ENCODE measurements around the gene ZNF83. TPM values are rescaled to one million over a fixed set of nuclear protein-coding genes. Genes with fewer than 3 reads are reported as not detected.
"Not testable (repeated sequence)": the region's sequence is repeated elsewhere in the genome, so short reads cannot be mapped to it uniquely, and the experiment has no call there.

The ZNF83 gene
- total RNA-seq, 1 donor from 2014 or later: 45.6 TPM

DNA sequence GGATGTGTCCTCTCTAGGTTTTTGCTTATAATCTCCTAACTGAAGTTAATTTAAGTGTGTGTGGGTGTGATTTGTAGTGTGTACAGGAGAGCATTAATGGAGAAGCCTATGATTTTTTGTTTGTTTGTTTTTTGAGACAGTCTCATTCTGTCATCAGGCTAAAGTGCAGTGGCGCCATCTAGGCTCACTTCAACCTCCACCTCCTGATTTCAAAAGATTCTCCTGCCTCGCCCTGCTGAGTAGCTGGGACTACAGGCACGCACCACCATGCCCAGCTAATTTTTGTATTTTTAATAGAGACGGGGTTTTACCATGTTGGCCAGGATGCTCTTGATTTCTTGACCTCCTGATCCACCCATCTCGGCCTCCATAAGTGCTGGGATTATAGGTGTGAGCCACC lies 47.4 kb downstream of the ZNF83 start:
- Mint-ChIP-seq H3K9me3 (no peaks in the 10 kb centered on the region), H3K27ac (ENCODE audit: unreplicated experiment) (no peak overlapping the region), H3K4me1 (no peaks in the 10 kb centered on the region), H3K4me3 (no peak overlapping the region), H3K27me3 (ENCODE audit: low read depth) (no peaks in the 10 kb centered on the region), H3K36me3 (ENCODE audit: low read depth) (peaks cover 37% of the 10 kb centered on the region)
- no peak for DNase-seq (ENCODE audit: low read depth, low spot score)
- TF ChIP-seq, protein P1, sequence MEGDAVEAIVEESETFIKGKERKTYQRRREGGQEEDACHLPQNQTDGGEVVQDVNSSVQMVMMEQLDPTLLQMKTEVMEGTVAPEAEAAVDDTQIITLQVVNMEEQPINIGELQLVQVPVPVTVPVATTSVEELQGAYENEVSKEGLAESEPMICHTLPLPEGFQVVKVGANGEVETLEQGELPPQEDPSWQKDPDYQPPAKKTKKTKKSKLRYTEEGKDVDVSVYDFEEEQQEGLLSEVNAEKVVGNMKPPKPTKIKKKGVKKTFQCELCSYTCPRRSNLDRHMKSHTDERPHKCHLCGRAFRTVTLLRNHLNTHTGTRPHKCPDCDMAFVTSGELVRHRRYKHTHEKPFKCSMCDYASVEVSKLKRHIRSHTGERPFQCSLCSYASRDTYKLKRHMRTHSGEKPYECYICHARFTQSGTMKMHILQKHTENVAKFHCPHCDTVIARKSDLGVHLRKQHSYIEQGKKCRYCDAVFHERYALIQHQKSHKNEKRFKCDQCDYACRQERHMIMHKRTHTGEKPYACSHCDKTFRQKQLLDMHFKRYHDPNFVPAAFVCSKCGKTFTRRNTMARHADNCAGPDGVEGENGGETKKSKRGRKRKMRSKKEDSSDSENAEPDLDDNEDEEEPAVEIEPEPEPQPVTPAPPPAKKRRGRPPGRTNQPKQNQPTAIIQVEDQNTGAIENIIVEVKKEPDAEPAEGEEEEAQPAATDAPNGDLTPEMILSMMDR (conservative IDR thresholded peaks at IDR 0.05): peak; percentile 47

DNA sequence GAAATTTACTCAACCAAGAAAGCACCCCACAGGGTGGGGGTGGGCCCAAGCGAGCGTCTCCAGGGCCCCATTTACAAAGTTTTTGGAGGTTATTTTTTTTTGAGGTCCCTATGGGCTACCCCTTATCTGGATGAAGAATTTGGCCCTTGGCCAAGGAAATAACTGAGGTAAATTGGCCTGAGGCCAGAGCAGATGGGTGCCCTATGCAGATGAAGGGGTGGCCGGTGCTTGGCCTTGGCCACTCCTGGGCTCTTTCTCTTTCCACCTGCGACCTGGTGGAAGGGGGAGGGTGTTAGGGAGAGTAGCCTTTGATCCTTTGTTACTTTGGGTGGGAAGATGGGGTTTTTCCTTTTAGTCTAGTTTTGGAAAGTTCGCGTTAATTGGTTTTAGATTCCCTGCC lies 52.6 kb downstream of the ZNF83 start:
- no peaks in the 10 kb centered on the region for H3K4me1 Mint-ChIP-seq
- no peak overlapping the region for H3K27ac Mint-ChIP-seq (ENCODE audit: unreplicated experiment)
- H3K9me3 Mint-ChIP-seq: peaks cover 6% of the 10 kb centered on the region
- H3K27me3 Mint-ChIP-seq (ENCODE audit: low read depth): no peaks in the 10 kb centered on the region
- H3K4me3 Mint-ChIP-seq: no peak overlapping the region
- peaks cover 49% of the 10 kb centered on the region for H3K36me3 Mint-ChIP-seq (ENCODE audit: low read depth)
- no peak for DNase-seq (ENCODE audit: low read depth, low spot score)
- TF ChIP-seq, protein P1 (conservative IDR thresholded peaks at IDR 0.05): no peak

DNA sequence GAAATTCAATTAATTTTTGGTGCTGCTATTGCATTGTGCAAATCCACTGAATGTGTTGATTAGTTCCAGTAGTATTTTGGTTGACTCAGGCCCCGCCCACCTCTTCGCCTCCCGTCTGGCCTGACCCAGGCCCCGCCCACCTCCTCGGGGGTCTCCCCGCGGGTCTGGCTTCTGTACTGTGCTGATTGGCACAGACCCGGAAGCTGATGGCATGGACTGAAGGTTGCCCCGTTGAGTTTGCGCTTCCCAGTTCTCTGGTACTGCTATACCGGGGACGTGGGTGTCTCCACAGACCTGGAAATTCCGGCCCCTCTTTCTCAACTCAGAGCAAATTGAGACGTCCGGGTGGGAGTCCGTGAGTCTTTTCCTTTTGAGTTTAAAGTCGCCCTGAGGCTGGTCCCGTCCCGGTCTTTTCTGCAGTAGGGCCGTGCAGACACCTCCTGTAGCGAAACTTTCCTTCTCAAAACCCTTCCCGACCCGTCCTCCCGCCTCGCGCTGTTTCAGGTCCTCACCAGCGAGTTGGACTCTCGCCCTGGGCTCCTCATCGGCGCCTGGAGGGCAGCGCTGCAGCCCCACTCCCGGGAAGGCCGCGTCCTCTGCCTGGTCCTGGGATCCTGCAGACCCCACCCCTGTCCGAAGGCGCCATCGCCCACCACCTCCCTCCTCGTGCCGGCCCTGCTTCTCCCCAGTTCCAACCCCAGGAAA lies 53.3 kb downstream of the ZNF83 start:
- DNase-seq (ENCODE audit: low read depth, low spot score): no peak

DNA sequence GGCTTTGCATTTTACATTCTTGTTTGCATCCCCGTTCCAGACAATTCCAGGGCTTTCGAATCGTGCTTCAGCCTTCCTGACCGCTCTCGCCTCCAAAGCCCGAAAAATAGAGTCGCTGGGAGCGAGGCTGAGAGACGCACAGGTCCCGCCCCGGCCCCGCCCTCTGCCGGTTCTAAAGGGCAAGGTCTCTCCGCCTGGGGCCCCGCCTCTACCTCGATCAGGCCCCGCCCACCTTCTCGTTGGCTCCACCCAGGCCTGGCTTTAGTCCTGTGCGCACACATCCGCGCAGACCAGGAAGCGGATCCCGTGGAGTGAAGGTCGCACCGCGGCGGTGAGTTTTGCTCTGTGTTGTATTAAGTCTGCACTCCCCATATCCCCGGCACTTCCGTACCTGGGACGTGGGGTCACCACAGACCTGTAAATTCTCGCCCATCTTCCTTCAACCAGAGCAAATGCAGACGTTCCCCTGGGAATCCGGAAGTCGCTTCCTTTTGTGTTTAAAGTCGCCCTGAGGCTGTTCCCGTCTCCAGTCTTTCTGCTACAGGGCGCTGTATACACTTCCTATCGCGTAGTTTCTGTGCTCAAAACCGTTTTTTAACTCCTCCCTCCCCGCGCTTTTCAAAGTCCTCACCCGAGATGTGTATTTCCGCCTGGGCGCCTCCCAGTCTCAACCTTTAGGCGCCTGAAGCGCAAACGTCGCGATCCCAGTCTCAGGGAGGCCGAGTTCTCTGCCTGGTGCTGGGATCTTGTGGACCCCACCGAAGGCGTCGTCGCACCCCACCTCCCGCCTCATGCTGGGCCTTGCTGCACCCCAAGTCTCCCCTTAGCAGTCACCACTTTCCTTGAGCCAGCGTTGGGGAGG lies 67.9 kb downstream of the ZNF83 start, which contains the start of gene ZNF701:
Gene ZNF701, plus strand, starts transcription at position 288 of the 862 bp plus-strand sequence. CDS start 3,861 bp downstream, outside the sequence.
- TF ChIP-seq, protein P1 (conservative IDR thresholded peaks at IDR 0.05): peak; percentile 49
- Mint-ChIP-seq H3K36me3 (ENCODE audit: low read depth) (peaks cover 12% of the 10 kb centered on the region), H3K4me1 (peaks cover 28% of the 10 kb centered on the region), H3K27ac (ENCODE audit: unreplicated experiment) (peak within 1 kb of the TSS; percentile 98), H3K4me3 (peak within 1 kb of the TSS; percentile 90), H3K9me3 (no peaks in the 10 kb centered on the region), H3K27me3 (ENCODE audit: low read depth) (no peaks in the 10 kb centered on the region)
- DNase-seq (ENCODE audit: low read depth, low spot score): peak; percentile 97

More for the DNA sequence above, 53.3 kb downstream of the ZNF83 start:
- no peak overlapping the region for H3K27ac Mint-ChIP-seq (ENCODE audit: unreplicated experiment)
- no peaks in the 10 kb centered on the region for H3K4me1 Mint-ChIP-seq
- H3K27me3 Mint-ChIP-seq (ENCODE audit: low read depth): no peaks in the 10 kb centered on the region
- TF ChIP-seq, protein P1 (conservative IDR thresholded peaks at IDR 0.05): no peak
- H3K36me3 Mint-ChIP-seq (ENCODE audit: low read depth): peaks cover 46% of the 10 kb centered on the region
- H3K4me3 Mint-ChIP-seq: no peak overlapping the region
- H3K9me3 Mint-ChIP-seq: peaks cover 6% of the 10 kb centered on the region

DNA sequence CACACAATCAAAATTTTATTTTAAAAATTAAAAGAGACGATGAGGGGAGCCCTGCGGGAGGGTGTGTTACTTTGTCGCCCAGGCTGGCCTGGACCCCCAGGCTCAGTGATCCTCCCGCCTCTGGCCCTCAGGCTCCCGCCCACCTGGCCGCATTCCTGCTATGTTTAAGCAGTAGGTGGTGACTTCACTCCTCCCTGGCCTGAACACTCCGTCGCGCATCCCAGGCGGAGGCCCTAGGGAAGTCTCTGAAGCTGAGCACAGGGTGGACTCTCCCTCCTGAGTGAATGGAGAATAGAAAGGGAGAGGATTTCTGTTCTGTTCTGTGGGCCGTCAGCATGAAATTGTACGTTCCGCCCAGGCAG lies 68.5 kb downstream of the ZNF83 start:
- H3K27me3 Mint-ChIP-seq (ENCODE audit: low read depth); DNase-seq (ENCODE audit: low read depth, low spot score); H3K9me3 Mint-ChIP-seq: not testable (repeated sequence)
- Mint-ChIP-seq H3K36me3 (ENCODE audit: low read depth) (peaks cover 14% of the 10 kb centered on the region), H3K4me3 (peak overlapping the region; percentile 90), H3K4me1 (peaks cover 28% of the 10 kb centered on the region), H3K27ac (ENCODE audit: unreplicated experiment) (peak overlapping the region; percentile 83)
